MM.1S (cell line): ENCODE results near the gene PTPN12.

Experiments
- CTCF ChIP-seq: fragments of 300-600 bp; sonication (generic); IDR thresholded peaks from 2 replicates; pipeline ENCODE4 v1.5.1; 2016; ENCODE audit warnings: antibody characterized with exemption, low read length, mixed read lengths
- EZH2phosphoT487 ChIP-seq: fragments of 300-600 bp; sonication (generic); IDR thresholded peaks from 2 replicates; pipeline ENCODE4 v1.6.1; 2018; ENCODE audit warnings: antibody characterized with exemption, low read length

- TF ChIP-seq CTCF (no peak), EZH2phosphoT487 (no peak)
These were observed 118.3 kb downstream of the PTPN12 start for GRCh38 chr7:77655356-77655755.
